Measurements from ENCODE around the gene ERICH6.
"Not testable (repeated sequence)": the region's sequence is repeated elsewhere in the genome, so short reads cannot be mapped to it uniquely, and the experiment has no call there.

The ERICH6 gene

GRCh38 chr3:150681057-150681456 is 22.7 kb downstream of the ERICH6 start:
- peak in 2 of 3 donors; percentile 26 to 30 for DNase-seq

GRCh38 chr3:150680562-150680961 is 23.2 kb downstream of the ERICH6 start:
- DNase-seq, result no peak

- no peak for DNase-seq
Measured at GRCh38 chr3:150675587-150675986, 28.1 kb downstream of the ERICH6 start.

GRCh38 chr3:150673966-150674365 is 29.8 kb downstream of the ERICH6 start:
- no peak for DNase-seq

GRCh38 chr3:150666167-150666566 is 37.6 kb downstream of the ERICH6 start:
- DNase-seq, result no peak

GRCh38 chr3:150663461-150663860 is 40.3 kb downstream of the ERICH6 start:
- DNase-seq, result no peak

- DNase-seq, result peak in 2 of 3 donors; percentile 6 to 21
Measured at GRCh38 chr3:150662410-150663200, 41.1 kb downstream of the ERICH6 start.

- DNase-seq, result peak; percentile 5 to 66 (median 25)
Measured at GRCh38 chr3:150656316-150656715, 47.4 kb downstream of the ERICH6 start.

GRCh38 chr3:150653110-150653561 is 50.6 kb downstream of the ERICH6 start:
- DNase-seq, result no peak

- no peak for DNase-seq
Measured at GRCh38 chr3:150640256-150640655, 63.5 kb downstream of the ERICH6 start.

GRCh38 chr3:150639262-150639661 is 64.5 kb downstream of the ERICH6 start:
- peak in 1 of 3 donors; percentile 8 for DNase-seq

- no peak for DNase-seq
Measured at GRCh38 chr3:150636258-150636657, 67.5 kb downstream of the ERICH6 start.

- DNase-seq, result peak; percentile 18 to 32 (median 21)
Measured at GRCh38 chr3:150635526-150635925, 68.2 kb downstream of the ERICH6 start.

- no peak for DNase-seq
Measured at GRCh38 chr3:150635076-150635475, 68.6 kb downstream of the ERICH6 start.

GRCh38 chr3:150631515-150632221 is 72.1 kb downstream of the ERICH6 start:
- no peak for DNase-seq

GRCh38 chr3:150627557-150627956 is 76.2 kb downstream of the ERICH6 start:
- no peak for DNase-seq

- no peak for DNase-seq
Measured at GRCh38 chr3:150626148-150626930, 77.4 kb downstream of the ERICH6 start.

GRCh38 chr3:150623945-150624344 is 79.8 kb downstream of the ERICH6 start:
- DNase-seq, result no peak

- not testable (repeated sequence) for DNase-seq
Measured at GRCh38 chr3:150622955-150623354, 80.8 kb downstream of the ERICH6 start.

- no peak for DNase-seq
Measured at GRCh38 chr3:150620002-150620689, 83.6 kb downstream of the ERICH6 start.

GRCh38 chr3:150613709-150614480 is 89.8 kb downstream of the ERICH6 start:
- no peak for DNase-seq

- no peak for DNase-seq
Measured at GRCh38 chr3:150613034-150613433, 90.7 kb downstream of the ERICH6 start.

Measured in suppressor macrophage treated with lipopolysaccharide for 1 hour (primary cell).